Psoas muscle (tissue), 8 donors: ENCODE measurements around the gene PRRC1. TPM values are rescaled to one million over a fixed set of nuclear protein-coding genes. Genes with fewer than 3 reads are reported as not detected.
A peak's percentile ranks its signal among the peaks of the same experiment; 100 is the strongest.

Experiments
- ATAC-seq, 4 donors: fragments of 200-7000 bp; cut with Tn5 transposase; one replicate each; pipeline ENCODE4 v1.9.1; 2020; ENCODE audit warnings: moderate library complexity in 3 of 4, mild to moderate bottlenecking in 2 of 4
- DNase-seq, 2 donors: peaks; one replicate each; pipeline ENCODE4 v3.0.0-alpha.2; 2020
- H3K27ac ChIP-seq: fragments of 200-600 bp; one replicate; pipeline ENCODE4 v1.8.0; 2022
- H3K27me3 ChIP-seq, 3 donors: fragments of 200-600 bp in 1 of 3; one replicate each; pipeline versions ENCODE4 v1.6.1 to v1.8.0; 2013 to 2022; ENCODE audit warnings: low read length in 2 of 3, mild to moderate bottlenecking in 2 of 3, moderate library complexity in 1 of 3; ENCODE audit not compliant: insufficient read depth in 3 of 3
- H3K36me3 ChIP-seq, 2 donors: fragments of 200-600 bp in 1 of 2; one replicate each; pipeline versions ENCODE4 v1.6.1 to v1.8.0; 2013 to 2022; ENCODE audit warnings: low read depth in 1 of 2, mild to moderate bottlenecking in 1 of 2, moderate library complexity in 1 of 2; ENCODE audit not compliant: insufficient read depth in 1 of 2
- H3K4me1 ChIP-seq: fragments of 200-600 bp; one replicate; pipeline ENCODE4 v1.8.0; 2022
- H3K4me3 ChIP-seq: fragments of 200-600 bp; one replicate; pipeline ENCODE4 v1.8.0; 2022; ENCODE audit warnings: mild to moderate bottlenecking
- H3K9me3 ChIP-seq: fragments of 200-600 bp; one replicate; pipeline ENCODE4 v1.8.0; 2022
- WGBS, 3 donors: extraction: QIAGEN DNeasy Blood & Tissue Kit; methylation state at CpG; one replicate each; pipeline versions ENCODE4 v1.1.6 to v1.1.7; 2013; 5-methylcytosine and 5-hydroxymethylcytosine counted together
- intact Hi-C, 2 donors: fragments of 100-400 bp; cut with DNase I; formaldehyde crosslinking; loops; one replicate each; pipeline versions ENCODE4 v1.11.0 to v1.14.2; 2022
- polyA plus RNA-seq, 3 donors: library from polyadenylated mRNA; stranded (reverse); fragments of 200-250 nt; gene quantifications; one replicate each; pipeline ENCODE4 v1.2.3, GENCODE V29; 2013
- total RNA-seq, 4 donors: library from RNA; stranded (reverse); fragmentation: NEBNext Ultra II Directional in 2 of 4; extraction: Animal tissue kit (Norgen Biotek cat#: 25700) in 2 of 4; gene quantifications; one replicate each; pipeline versions ENCODE4 v1.2.1 to v1.2.4, GENCODE V29; 2021 to 2023
- TF ChIP-seq, protein P1 (sequence below): fragments of 200-600 bp; IDR thresholded peaks from one replicate; pipeline ENCODE4 v1.8.0; 2022; ENCODE audit warnings: antibody characterized with exemption
- donor health status: healthy with polysubstance abuse.
- donor health status: DM: no; HTN: no; CAD: no; lungs with moderate emphysema.
- donor health status: Bipolar disorder and iron deficiency.
- donor health status: healthy.
- donor health status: DM: yes; HTN: yes; CAD: no.
- donor health status: DM: no; HTN: no; CAD: no.
- donor health status: DM: no; HTN: no; CAD: no.
- donor health status: DM: yes; HTN: yes; CAD: no.

The PRRC1 gene
- total and polyA plus RNA-seq, 7 donors: 7.0 to 26.6 (median 14.4) TPM

DNA sequence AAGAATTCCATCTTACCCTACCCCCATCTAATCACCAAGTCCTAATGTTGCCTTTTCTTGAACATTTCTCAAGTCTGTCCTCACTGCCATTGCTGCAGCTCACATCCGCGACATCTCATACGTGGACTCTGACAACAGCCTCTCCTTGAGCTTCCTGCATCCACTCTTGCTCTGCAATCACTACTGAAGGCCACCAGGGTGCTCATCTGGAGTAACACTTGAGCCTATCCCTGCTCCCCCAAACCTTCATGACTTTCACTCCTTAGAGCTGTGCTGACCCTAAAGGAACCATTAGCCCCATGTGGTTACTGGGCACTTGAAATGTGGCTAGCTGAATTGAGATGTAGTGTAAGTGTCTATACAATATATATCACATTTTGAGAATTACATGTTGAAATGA is 85.0 kb downstream of the PRRC1 start:
- no peak for ATAC-seq
- no peaks in the 10 kb centered on the region for H3K36me3 ChIP-seq
- intact Hi-C loops: no loop called here
- H3K27me3 ChIP-seq: no peaks in the 10 kb centered on the region
- DNase-seq: no peak
- TF ChIP-seq, protein P1, sequence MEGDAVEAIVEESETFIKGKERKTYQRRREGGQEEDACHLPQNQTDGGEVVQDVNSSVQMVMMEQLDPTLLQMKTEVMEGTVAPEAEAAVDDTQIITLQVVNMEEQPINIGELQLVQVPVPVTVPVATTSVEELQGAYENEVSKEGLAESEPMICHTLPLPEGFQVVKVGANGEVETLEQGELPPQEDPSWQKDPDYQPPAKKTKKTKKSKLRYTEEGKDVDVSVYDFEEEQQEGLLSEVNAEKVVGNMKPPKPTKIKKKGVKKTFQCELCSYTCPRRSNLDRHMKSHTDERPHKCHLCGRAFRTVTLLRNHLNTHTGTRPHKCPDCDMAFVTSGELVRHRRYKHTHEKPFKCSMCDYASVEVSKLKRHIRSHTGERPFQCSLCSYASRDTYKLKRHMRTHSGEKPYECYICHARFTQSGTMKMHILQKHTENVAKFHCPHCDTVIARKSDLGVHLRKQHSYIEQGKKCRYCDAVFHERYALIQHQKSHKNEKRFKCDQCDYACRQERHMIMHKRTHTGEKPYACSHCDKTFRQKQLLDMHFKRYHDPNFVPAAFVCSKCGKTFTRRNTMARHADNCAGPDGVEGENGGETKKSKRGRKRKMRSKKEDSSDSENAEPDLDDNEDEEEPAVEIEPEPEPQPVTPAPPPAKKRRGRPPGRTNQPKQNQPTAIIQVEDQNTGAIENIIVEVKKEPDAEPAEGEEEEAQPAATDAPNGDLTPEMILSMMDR: no peak
- no peaks in the 10 kb centered on the region for H3K4me1 ChIP-seq
- H3K27ac ChIP-seq: no peak overlapping the region
- H3K4me3 ChIP-seq: no peak overlapping the region
- WGBS, 3 donors: 97 to 98% (median 97%) methylated on average over 3 of the region's 3 CpGs
- no peaks in the 10 kb centered on the region for H3K9me3 ChIP-seq

DNA sequence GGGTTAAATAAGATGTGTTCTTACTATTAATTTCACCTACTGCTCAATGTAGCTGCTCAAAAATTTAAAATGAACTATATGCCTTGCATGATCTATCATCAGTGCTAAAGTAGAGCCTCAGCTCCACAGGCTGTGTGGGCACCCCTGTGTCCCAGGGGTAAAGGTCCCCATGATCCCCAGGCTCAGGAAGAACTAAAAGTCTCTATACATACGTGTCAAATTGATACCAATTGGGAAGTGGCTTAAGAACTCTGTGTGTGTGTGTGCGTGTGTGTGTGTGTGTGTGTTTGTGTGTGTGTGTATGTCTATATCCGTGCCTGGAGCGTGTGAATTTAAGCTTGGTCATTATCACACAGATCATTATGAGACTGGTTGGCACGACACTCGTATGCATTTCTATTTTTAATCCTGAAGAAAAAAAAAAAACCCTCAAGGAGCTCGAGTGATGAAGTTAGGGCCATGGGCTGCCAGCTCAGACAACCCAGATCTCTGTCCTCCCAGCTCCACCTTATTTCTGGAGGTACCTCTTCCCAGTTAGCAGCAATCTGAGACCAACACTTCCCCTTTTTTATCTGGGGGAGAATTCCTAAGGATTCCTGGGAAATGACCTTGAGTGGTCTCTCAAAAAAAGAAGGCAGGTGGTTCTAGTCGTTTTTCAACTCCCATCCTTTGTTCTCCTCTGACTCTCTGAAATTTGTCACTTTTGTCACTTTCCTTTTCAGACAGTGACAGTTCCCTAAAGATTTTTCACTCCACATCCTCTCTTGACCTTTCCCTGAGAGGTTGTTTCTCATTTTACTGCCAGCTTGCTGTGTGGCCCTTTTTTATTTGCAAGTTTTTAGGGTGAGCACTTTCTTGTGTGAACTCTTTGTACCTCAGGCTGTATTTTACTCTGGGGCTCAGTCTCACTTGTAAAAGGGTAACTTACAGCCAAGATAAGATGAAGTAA is 85.7 kb downstream of the PRRC1 start:
- Histone ChIP-seq H3K36me3 (no peaks in the 10 kb centered on the region), H3K27me3 (no peaks in the 10 kb centered on the region), H3K4me3 (no peak overlapping the region), H3K9me3 (no peaks in the 10 kb centered on the region), H3K27ac (no peak overlapping the region), H3K4me1 (no peaks in the 10 kb centered on the region)
- TF ChIP-seq, protein P1: no peak
- no peak for DNase-seq
- intact Hi-C loops: no loop called here
- 21 to 34% (median 27%) methylated on average over 8 of the region's 8 CpGs for WGBS, 3 donors
- ATAC-seq: peak in 2 of 4 donors; percentile 56 to 76

Other genes starting within 250 kb of the PRRC1 start
- 10 to 100 TPM in 2 of 4 donors, 1 to 10 TPM in 2; 1.6 to 23.6 (median 7.9) TPM for gene MEGF10, start 226.8 kb upstream of the PRRC1 start, total RNA-seq
- 1 to 10 TPM in 2 of 3 donors, under 1 TPM in 1; 0.68 to 2.2 (median 1.2) TPM for gene MEGF10, start 226.8 kb upstream of the PRRC1 start, polyA plus RNA-seq
- under 1 TPM in 2 of 4 donors, not detected in 2; 0.61 to 0.69 TPM for gene CTXN3, start 131.4 kb downstream of the PRRC1 start, total RNA-seq
- gene CTXN3, start 131.4 kb downstream of the PRRC1 start, polyA plus RNA-seq: under 1 TPM in 2 of 3 donors, not detected in 1; 0.06 to 0.40 TPM
- gene CCDC192, start 185.8 kb downstream of the PRRC1 start, total RNA-seq: 1 to 10 TPM in 1 of 4 donors, not detected in 3; 1.2 TPM
- under 1 TPM in 2 of 3 donors, not detected in 1; 0.12 to 0.19 TPM for gene CCDC192, start 185.8 kb downstream of the PRRC1 start, polyA plus RNA-seq